CD14-positive monocyte (primary cell): ENCODE measurements around the gene ZFP36L1. TPM values are rescaled to one million over a fixed set of nuclear protein-coding genes. Genes with fewer than 3 reads are reported as not detected.

Experiments used
- DNase-seq, 3 donors: peaks; one replicate each; pipeline ENCODE4 v3.0.0-alpha.2; 2011 to 2022
- H2AFZ ChIP-seq: 2 replicates; pipeline ENCODE4 v1.6.0; 2012; ENCODE audit warnings: mild to moderate bottlenecking, low read depth, low read length, inconsistent platforms; ENCODE audit not compliant: insufficient read depth, poor library complexity, severe bottlenecking
- H3K27ac ChIP-seq, 2 donors: 1 replicate in 1 of 2; 2 replicates in 1 of 2; pipeline ENCODE4 v1.5.1; 2012 to 2013; ENCODE audit warnings: low read length in 2 of 2, control low read depth in 1 of 2, inconsistent platforms in 1 of 2, low read depth in 1 of 2, mild to moderate bottlenecking in 1 of 2
- H3K27me3 ChIP-seq, 2 donors: one replicate each; pipeline versions ENCODE4 v1.6.0 to v1.6.1; 2011 to 2013; ENCODE audit warnings: low read length in 2 of 2; ENCODE audit not compliant: control insufficient read depth in 2 of 2, insufficient read depth in 2 of 2
- H3K36me3 ChIP-seq, 2 donors: replicated peaks in 1 of 2; 1 replicate in 1 of 2; 2 replicates in 1 of 2; pipeline versions ENCODE4 v1.5.1 to v1.6.1; 2012 to 2013; ENCODE audit warnings: low read length in 2 of 2, control low read depth in 1 of 2, inconsistent platforms in 1 of 2, mild to moderate bottlenecking in 1 of 2; ENCODE audit not compliant: insufficient read depth in 2 of 2, control insufficient read depth in 1 of 2
- H3K4me1 ChIP-seq, 2 donors: 1 replicate in 1 of 2; 2 replicates in 1 of 2; pipeline versions ENCODE4 v1.5.1 to v1.6.1; 2012 to 2013; ENCODE audit warnings: low read length in 2 of 2, control low read depth in 1 of 2, inconsistent platforms in 1 of 2, mild to moderate bottlenecking in 1 of 2, moderate library complexity in 1 of 2; ENCODE audit not compliant: insufficient read depth in 2 of 2, control insufficient read depth in 1 of 2
- H3K4me2 ChIP-seq: replicated peaks from 2 replicates; pipeline ENCODE3; 2012; ENCODE audit warnings: low read length, moderate library complexity, mild to moderate bottlenecking; ENCODE audit not compliant: poor library complexity, severe bottlenecking; ENCODE audit errors: extremely low read depth
- H3K4me3 ChIP-seq, 3 experiments: fragments of 200-600 bp in 1 of 3; sonication (generic) in 1 of 3; replicated peaks in 1 of 3; 1 replicate in 2 of 3; 2 replicates in 1 of 3; pipeline ENCODE4 v1.5.1; 2011 to 2013; ENCODE audit warnings: low read length in 3 of 3, mild to moderate bottlenecking in 3 of 3, control low read depth in 2 of 3, low read depth in 2 of 3, inconsistent platforms in 1 of 3, moderate library complexity in 1 of 3
- H3K79me2 ChIP-seq: 2 replicates; pipeline ENCODE4 v1.6.0; 2012; ENCODE audit warnings: mild to moderate bottlenecking, control low read depth, inconsistent platforms, low read length, moderate library complexity; ENCODE audit not compliant: insufficient read depth
- H3K9ac ChIP-seq: 2 replicates; pipeline ENCODE4 v1.6.0; 2017; ENCODE audit warnings: low read length, mild to moderate bottlenecking; ENCODE audit not compliant: insufficient read depth, poor library complexity, severe bottlenecking
- H3K9me3 ChIP-seq, 2 donors: replicated peaks in 1 of 2; 1 replicate in 1 of 2; 2 replicates in 1 of 2; pipeline versions ENCODE4 v1.5.1 to v1.6.1; 2012 to 2013; ENCODE audit warnings: low read length in 2 of 2, control low read depth in 1 of 2; ENCODE audit not compliant: control insufficient read depth in 1 of 2, insufficient read depth in 1 of 2
- H4K20me1 ChIP-seq: 2 replicates; pipeline ENCODE4 v1.6.0; 2012; ENCODE audit warnings: mild to moderate bottlenecking, low read length, control low read depth, moderate library complexity; ENCODE audit not compliant: insufficient read depth
- H3K27ac Mint-ChIP-seq, 7 donors: one replicate each; pipeline ENCODE4 v1.8.0; 2020; ENCODE audit warnings: mild to moderate bottlenecking in 7 of 7, mixed read lengths in 7 of 7, moderate library complexity in 6 of 7, inconsistent platforms in 2 of 7
- H3K27me3 Mint-ChIP-seq, 3 donors: one replicate each; pipeline ENCODE4 v1.8.0; 2021 to 2022; ENCODE audit warnings: low read depth in 3 of 3, mild to moderate bottlenecking in 3 of 3, mixed read lengths in 3 of 3, moderate library complexity in 3 of 3, inconsistent platforms in 1 of 3
- H3K36me3 Mint-ChIP-seq, 2 donors: one replicate each; pipeline ENCODE4 v1.8.0; 2020; ENCODE audit warnings: mixed read lengths in 2 of 2, inconsistent platforms in 1 of 2, mild to moderate bottlenecking in 1 of 2
- H3K4me1 Mint-ChIP-seq: one replicate; pipeline ENCODE4 v1.8.0; 2020; ENCODE audit warnings: mild to moderate bottlenecking, mixed read lengths
- H3K4me3 Mint-ChIP-seq, 2 donors: one replicate each; pipeline ENCODE4 v1.8.0; 2020; ENCODE audit warnings: mild to moderate bottlenecking in 2 of 2, mixed read lengths in 2 of 2, moderate library complexity in 1 of 2
- H3K9me3 Mint-ChIP-seq, 7 donors: one replicate each; pipeline ENCODE4 v1.8.0; 2020 to 2022; ENCODE audit warnings: mixed read lengths in 7 of 7, mild to moderate bottlenecking in 6 of 7, moderate library complexity in 6 of 7, inconsistent platforms in 2 of 7
- CTCF ChIP-seq: fragments of 200-600 bp; IDR thresholded peaks from one replicate; pipeline ENCODE4 v1.8.0; 2022; ENCODE audit warnings: antibody characterized with exemption, mild to moderate bottlenecking
- WGBS: methylation state at CpG from one replicate; pipeline ENCODE4 v1.1.5; 2013; ENCODE audit warnings: missing lambda C conversion rate; ENCODE audit not compliant: insufficient coverage; 5-methylcytosine and 5-hydroxymethylcytosine counted together
- intact Hi-C, 2 donors: fragments of 100-400 bp; cut with micrococcal nuclease; formaldehyde crosslinking; loops; one replicate each; pipeline versions ENCODE4 v1.15.0 to v1.15.1; 2023
- polyA plus RNA-seq, 3 donors: library from polyadenylated mRNA; depleted of rRNA in 1 of 3; unstranded in 2 of 3; stranded (reverse) in 1 of 3; fragments of 300-500 nt in 2 of 3; fragments of >200 nt in 1 of 3; fragmentation: Illumina TruSeq in 2 of 3; gene quantifications; 1 replicate in 2 of 3; 2 replicates in 1 of 3; pipeline ENCODE4 v1.2.3, GENCODE V29; 2012 to 2021

ZFP36L1 gene
- polyA plus RNA-seq, 3 donors, result 151 to 934 (median 185) TPM

DNA sequence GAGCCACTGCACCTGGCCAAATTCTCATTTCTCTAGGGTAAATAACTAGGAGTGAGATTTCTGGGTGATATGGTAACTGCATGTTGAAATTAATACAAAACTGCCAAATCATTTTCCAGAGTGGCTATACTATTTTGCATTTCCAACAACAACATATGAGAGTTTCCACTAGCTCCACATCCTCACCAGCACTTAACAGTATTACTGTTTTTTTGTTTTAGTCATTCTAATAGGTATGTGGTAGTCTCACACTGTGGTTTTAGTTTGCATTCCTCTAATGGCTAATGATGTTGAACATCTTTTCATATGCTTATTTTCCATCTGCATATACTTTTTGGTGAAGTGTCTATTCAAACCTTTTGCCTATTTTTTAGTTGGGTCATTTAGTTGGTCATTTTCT, 5.8 kb upstream of the ZFP36L1 start:
- DNase-seq, result no peak
- Histone ChIP-seq H3K36me3 (no peaks in the 10 kb centered on the region), H3K27me3 (no peaks in the 10 kb centered on the region), H3K4me1 (peaks cover 20 to 31% of the 10 kb centered on the region in 2 donors), H3K79me2 (no peaks in the 10 kb centered on the region), H3K4me3 (no peak overlapping the region), H3K27ac (no peak overlapping the region), H3K4me2 (no peak overlapping the region), H2AFZ (no peak overlapping the region), H3K9ac (no peak overlapping the region), H3K9me3 (peaks cover 0 to 3% of the 10 kb centered on the region in 2 donors), H4K20me1 (no peaks in the 10 kb centered on the region)
- Mint-ChIP-seq H3K27ac (no peak overlapping the region), H3K36me3 (peaks cover 12 to 23% of the 10 kb centered on the region in 2 donors), H3K4me1 (peaks cover 19% of the 10 kb centered on the region), H3K4me3 (no peak overlapping the region), H3K9me3 (peaks cover 9 to 21% (median 15%) of the 10 kb centered on the region in 7 donors), H3K27me3 (peaks cover 2 to 26% (median 10%) of the 10 kb centered on the region in 3 donors)
- intact Hi-C loops, result loop anchor here (10.0 kb wide), 4 partner anchors 114 to 834 kb away; no protein-coding TSS in a partner anchor
- TF ChIP-seq CTCF, result no peak

DNA sequence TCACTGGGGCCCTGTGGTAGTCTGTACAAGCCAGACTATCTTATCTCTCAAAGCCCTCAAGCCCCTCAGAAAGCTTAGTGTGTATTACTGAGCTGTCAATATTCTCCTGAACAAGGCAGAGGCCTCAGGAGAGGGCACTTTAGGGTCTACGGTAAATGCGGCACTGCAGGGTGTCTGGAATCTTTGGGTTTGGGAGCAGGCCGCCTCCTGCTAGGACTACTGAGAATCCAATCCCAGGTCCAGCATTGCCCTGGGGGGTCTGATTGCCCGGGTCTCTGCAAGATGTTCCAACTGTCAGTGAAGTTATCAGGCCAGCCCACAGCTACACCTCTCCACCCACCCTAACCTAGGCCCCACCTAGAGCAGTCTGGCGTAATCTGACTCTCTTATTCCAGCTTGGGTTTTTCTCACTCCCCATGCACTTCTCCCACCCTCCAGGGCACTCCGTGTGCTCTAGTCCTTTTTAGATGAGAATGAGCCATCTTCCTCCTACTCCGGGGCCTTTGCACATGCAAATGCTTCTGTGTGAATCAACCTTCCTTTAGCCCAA, 4.3 kb upstream of the ZFP36L1 start:
- peaks cover 12 to 26% of the 10 kb centered on the region in 2 donors for H3K36me3 Mint-ChIP-seq
- TF ChIP-seq CTCF, result no peak
- H3K79me2 ChIP-seq, result peaks cover 8% of the 10 kb centered on the region
- peaks cover 8 to 17% (median 13%) of the 10 kb centered on the region in 7 donors for H3K9me3 Mint-ChIP-seq
- H3K4me3 Mint-ChIP-seq, result peak overlapping the region; percentile 95 to 100
- 93% methylated on average over 6 of the region's 7 CpGs for WGBS
- H3K4me2 ChIP-seq, result no peak overlapping the region
- H3K27me3 Mint-ChIP-seq, result peaks cover 8 to 27% (median 10%) of the 10 kb centered on the region in 3 donors
- DNase-seq, result no peak
- H2AFZ ChIP-seq, result no peak overlapping the region
- no peak overlapping the region for H3K27ac ChIP-seq
- no peaks in the 10 kb centered on the region for H3K36me3 ChIP-seq
- H4K20me1 ChIP-seq, result peaks cover 6% of the 10 kb centered on the region
- H3K27me3 ChIP-seq, result no peaks in the 10 kb centered on the region
- H3K27ac Mint-ChIP-seq, result peak overlapping the region in 2 of 7 donors; percentile 30 to 100
- H3K9ac ChIP-seq, result no peak overlapping the region
- intact Hi-C loops, result loop anchor here (10.0 kb wide), 4 partner anchors 112 to 832 kb away; no protein-coding TSS in a partner anchor
- no peak overlapping the region for H3K4me3 ChIP-seq
- H3K4me1 Mint-ChIP-seq, result peaks cover 22% of the 10 kb centered on the region
- H3K9me3 ChIP-seq, result peaks cover 0 to 3% of the 10 kb centered on the region in 2 donors
- peaks cover 20 to 33% of the 10 kb centered on the region in 2 donors for H3K4me1 ChIP-seq
